Endothelial cell of umbilical vein (primary cell): Measurements from ENCODE around the gene ADCY5. TPM values are rescaled to one million over a fixed set of nuclear protein-coding genes. Genes with fewer than 3 reads are reported as not detected.

Experiments used
- BruUV-seq: library from RNA; stranded (reverse); fragments of 400-500 nt; replicated peaks from 2 replicates; lab custom pipeline; 2021; lab: Mats Ljungman, UMichigan
- CTCF ChIA-PET: fragments of 300-600, 350-600 bp; sonication (Branson Sonifier 250); formaldehyde crosslinking; loops from one replicate; lab custom pipeline; 2021; ENCODE audit warnings: antibody characterized with exemption, inconsistent platforms; lab: Charles Lee
- POLR2A ChIA-PET: fragments of 300-600, 350-600 bp; sonication (Branson Sonifier 250); formaldehyde crosslinking; loops from one replicate; lab custom pipeline; 2021; ENCODE audit warnings: antibody characterized with exemption, inconsistent platforms; lab: Charles Lee
- DNase-seq: peaks from one replicate; pipeline ENCODE4 v3.0.0-alpha.2; 2011; ENCODE audit warnings: low read depth, low spot score
- FAIRE-seq: peaks from 2 replicates; lab custom pipeline; 2011; peaks lifted over from hg19 to GRCh38; lab: Jason Lieb, UNC
- H2AFZ ChIP-seq: 2 replicates; pipeline ENCODE4 v1.6.0; 2012; ENCODE audit warnings: low read depth, low read length, control low read depth, inconsistent platforms
- H3K27ac ChIP-seq: 2 replicates; pipeline ENCODE4 v1.5.1; 2011; ENCODE audit warnings: low read depth, mild to moderate bottlenecking, control low read depth, low read length, moderate library complexity; ENCODE audit not compliant: insufficient read depth
- H3K27me3 ChIP-seq, 2 experiments: 2 replicates each; pipeline versions ENCODE4 v1.6.0 to v1.6.1; 2011; ENCODE audit warnings: low read length in 2 of 2, mixed read lengths in 1 of 2; ENCODE audit not compliant: control insufficient read depth in 2 of 2, insufficient read depth in 2 of 2
- H3K36me3 ChIP-seq, 2 experiments: 2 replicates in 1 of 2; 3 replicates in 1 of 2; pipeline ENCODE4 v1.5.1; 2011; ENCODE audit warnings: low read length in 2 of 2, mild to moderate bottlenecking in 1 of 2, moderate library complexity in 1 of 2; ENCODE audit not compliant: control insufficient read depth in 2 of 2, insufficient read depth in 2 of 2; ENCODE audit errors: extremely low read depth in 1 of 2
- H3K4me1 ChIP-seq: 3 replicates; pipeline ENCODE4 v1.5.1; 2011; ENCODE audit warnings: mild to moderate bottlenecking, low read length; ENCODE audit not compliant: control insufficient read depth, insufficient read depth; ENCODE audit errors: extremely low read depth
- H3K4me2 ChIP-seq: 2 replicates; pipeline ENCODE4 v1.6.1; 2011; ENCODE audit warnings: low read length, control low read depth, mixed read lengths; ENCODE audit not compliant: insufficient read depth
- H3K4me3 ChIP-seq, 3 experiments: fragments of 200-600 bp in 1 of 3; sonication (generic), shearing (Covaris generic) in 1 of 3; replicated peaks in 1 of 3; 2 replicates each; pipeline ENCODE4 v1.5.1; 2011 to 2016; ENCODE audit warnings: control low read depth in 3 of 3, low read length in 3 of 3, mild to moderate bottlenecking in 2 of 3, inconsistent platforms in 1 of 3, low read depth in 1 of 3, moderate library complexity in 1 of 3; ENCODE audit not compliant: insufficient read depth in 1 of 3
- H3K79me2 ChIP-seq: 2 replicates; pipeline ENCODE4 v1.6.0; 2012; ENCODE audit warnings: low read length, inconsistent platforms; ENCODE audit not compliant: control insufficient read depth, insufficient read depth
- H3K9ac ChIP-seq: replicated peaks from 2 replicates; pipeline ENCODE3; 2011; ENCODE audit warnings: low read length, control low read depth; ENCODE audit not compliant: insufficient read depth; ENCODE audit errors: extremely low read depth
- H3K9me1 ChIP-seq: replicated peaks from 3 replicates; pipeline ENCODE4 v1.6.0; 2011; ENCODE audit warnings: mild to moderate bottlenecking, low read length; ENCODE audit not compliant: control insufficient read depth, insufficient read depth; ENCODE audit errors: extremely low read depth
- H3K9me3 ChIP-seq: replicated peaks from 2 replicates; pipeline ENCODE4 v1.5.1; 2012; ENCODE audit warnings: low read length, inconsistent platforms; ENCODE audit not compliant: control insufficient read depth, insufficient read depth
- H4K20me1 ChIP-seq: replicated peaks from 2 replicates; pipeline ENCODE3; 2011; ENCODE audit warnings: mild to moderate bottlenecking, low read length; ENCODE audit not compliant: control insufficient read depth, insufficient read depth; ENCODE audit errors: extremely low read depth
- CTCF ChIP-seq, 2 donors: IDR thresholded peaks; 1 replicate in 1 of 2; 2 replicates in 1 of 2; pipeline ENCODE4 v1.5.1; 2011; ENCODE audit warnings: low read length in 2 of 2, mild to moderate bottlenecking in 2 of 2, moderate library complexity in 2 of 2, control low read depth in 1 of 2, inconsistent platforms in 1 of 2, low read depth in 1 of 2; ENCODE audit not compliant: insufficient read depth in 1 of 2; ENCODE audit errors: extremely low read depth in 1 of 2
- EZH2 ChIP-seq: IDR thresholded peaks from 2 replicates; pipeline ENCODE4 v1.6.1; 2012; ENCODE audit warnings: borderline replicate concordance, low read depth, mild to moderate bottlenecking, moderate library complexity, low read length, inconsistent platforms; ENCODE audit not compliant: severe bottlenecking
- FOS ChIP-seq: IDR thresholded peaks from 2 replicates; pipeline ENCODE4 v1.6.1; 2011; ENCODE audit warnings: mild to moderate bottlenecking, low read length, moderate library complexity, borderline replicate concordance; ENCODE audit not compliant: insufficient read depth
- GATA2 ChIP-seq: IDR thresholded peaks from 2 replicates; pipeline ENCODE4 v1.7.0; 2011; ENCODE audit warnings: low read depth, mild to moderate bottlenecking, moderate library complexity, mixed read lengths, low read length; ENCODE audit not compliant: insufficient read length, insufficient read depth
- JUN ChIP-seq: IDR thresholded peaks from 2 replicates; pipeline ENCODE4 v1.6.1; 2011; ENCODE audit warnings: borderline replicate concordance, low read depth; ENCODE audit not compliant: insufficient read length, insufficient read depth
- MAX ChIP-seq: IDR thresholded peaks from 2 replicates; pipeline ENCODE4 v1.6.1; 2011; ENCODE audit not compliant: insufficient read depth, insufficient read length
- MYC ChIP-seq: IDR thresholded peaks from one replicate; pipeline ENCODE4 v1.6.1; 2011; ENCODE audit warnings: mild to moderate bottlenecking, low read depth, low read length
- POLR2A ChIP-seq: IDR thresholded peaks from 2 replicates; pipeline ENCODE4 v1.6.1; 2012; ENCODE audit warnings: low read depth, mild to moderate bottlenecking, control low read depth, low read length
- POLR2AphosphoS5 ChIP-seq: IDR thresholded peaks from 2 replicates; pipeline ENCODE4 v1.6.1; 2012; ENCODE audit warnings: low read depth, mild to moderate bottlenecking, control low read depth, low read length, moderate library complexity; ENCODE audit not compliant: insufficient read depth
- dilution Hi-C: fragments of 300-500 bp; cut with MboI; formaldehyde crosslinking; loops from one replicate; pipeline ENCODE4 v1.15.0; 2019; ENCODE audit warnings: low sequenced_read_pairs; ENCODE audit not compliant: extremely low pct_ligation_motif_present
- intact Hi-C: fragments of 100-400 bp; cut with micrococcal nuclease; formaldehyde crosslinking; loops from one replicate; pipeline ENCODE4 v1.10.0; 2022
- polyA plus RNA-seq, 4 experiments: library from polyadenylated mRNA; depleted of rRNA in 3 of 4; stranded (reverse) in 3 of 4; unstranded in 1 of 4; fragments of >200 nt; gene quantifications; 2 replicates each; pipeline versions ENCODE4 v1.2.1 to v1.2.3, GENCODE V29; 2011 to 2012; ENCODE audit warnings: missing spikeins in 1 of 4
- total RNA-seq: library from RNA; stranded (reverse); gene quantifications from 2 replicates; pipeline ENCODE4 v1.2.3, GENCODE V29; 2021

The ADCY5 gene
- total and polyA plus RNA-seq, 2 donors (not counting 3 experiments of a cell fraction or from before 2014, with no cell fraction given) = 0.01 TPM; not detected in 1

DNA sequence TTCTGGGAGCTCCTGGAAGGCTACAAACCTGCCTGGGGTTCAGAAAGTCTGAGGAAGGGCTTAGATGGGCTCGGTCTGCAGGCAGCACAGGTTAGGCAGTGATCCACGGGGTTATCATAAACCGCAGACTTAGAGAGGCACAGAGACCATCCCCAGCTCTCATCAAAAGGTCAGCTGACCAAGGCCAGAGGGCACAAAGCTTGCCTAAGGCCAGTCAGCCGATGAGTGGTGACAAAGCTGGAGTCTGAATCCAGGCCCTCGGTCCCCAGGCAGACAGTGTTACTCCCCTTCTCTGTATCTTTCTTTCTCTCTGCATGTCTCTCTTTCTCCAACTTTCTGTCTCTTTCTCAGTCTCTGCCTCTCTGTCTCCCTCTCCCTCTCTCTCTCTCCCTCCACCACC, 56.5 kb downstream of the ADCY5 start:
- Histone ChIP-seq H3K9me3 (no peaks in the 10 kb centered on the region), H3K27ac (no peak overlapping the region), H3K27me3 (peaks cover 1 to 8% of the 10 kb centered on the region in 2 experiments), H4K20me1 (no peaks in the 10 kb centered on the region), H3K36me3 (no peaks in the 10 kb centered on the region), H3K9me1 (no peaks in the 10 kb centered on the region), H3K4me1 (no peaks in the 10 kb centered on the region), H3K4me3 (no peak overlapping the region), H2AFZ (no peak overlapping the region), H3K79me2 (no peaks in the 10 kb centered on the region), H3K4me2 (no peak overlapping the region), H3K9ac (no peak overlapping the region)
- ChIA-PET POLR2A (no interaction called here), CTCF (no interaction called here)
- FAIRE-seq = no peak
- dilution Hi-C loops (no loop called here), intact Hi-C loops (no loop called here)
- DNase-seq = no peak
- no peak for TF ChIP-seq POLR2AphosphoS5
- no peak for TF ChIP-seq CTCF (IDR thresholded peaks at IDR 0.05; ENCODE audit: extremely low read depth in 1 of 2, insufficient read depth in 1 of 2, low read depth in 1 of 2, low read length in 2 of 2)
- no peak for TF ChIP-seq POLR2A
- no peak for TF ChIP-seq MAX
- TF ChIP-seq FOS = no peak
- no peak for TF ChIP-seq MYC
- TF ChIP-seq EZH2 = no peak
- no peak for TF ChIP-seq JUN
- TF ChIP-seq GATA2 = no peak
- BruUV-seq = no TSS peak
